T-cell (primary cell): ENCODE results near the gene SUGCT. TPM values are rescaled to one million over a fixed set of nuclear protein-coding genes. Genes with fewer than 3 reads are reported as not detected.

ENCODE experiments used
- ATAC-seq, 4 experiments: fragments of 200-7000 bp in 3 of 4; fragments of 150-1000 bp in 1 of 4; cut with Tn5 transposase; replicated peaks in 1 of 4; 1 replicate in 3 of 4; 2 replicates in 1 of 4; pipeline ENCODE4 v1.10.0; 2021; ENCODE audit warnings: moderate library complexity in 3 of 4, mild to moderate bottlenecking in 2 of 4, moderate number of reproducible peaks in 1 of 4
- CTCF ChIA-PET, 2 donors: fragments of 300-600 bp; sonication (Branson Sonifier 250); formaldehyde crosslinking; loops; one replicate each; lab custom pipeline; 2022; ENCODE audit warnings: antibody characterized with exemption in 2 of 2; lab: Charles Lee
- POLR2A ChIA-PET, 2 donors: fragments of 300-600 bp; sonication (Branson Sonifier 250); formaldehyde crosslinking; loops; one replicate each; lab custom pipeline; 2022; ENCODE audit warnings: antibody characterized with exemption in 2 of 2; lab: Charles Lee
- DNase-seq, 35 experiments: peaks; one replicate each; pipeline versions ENCODE4 v3.0.0 to v3.0.0-alpha.2; 2013 to 2023
- H3K27ac ChIP-seq: one replicate; pipeline ENCODE4 v1.5.1; 2013; ENCODE audit warnings: low read length
- H3K27me3 ChIP-seq, 2 experiments: replicated peaks in 1 of 2; 1 replicate in 1 of 2; 2 replicates in 1 of 2; pipeline versions ENCODE4 v1.6.1 to v1.7.0; 2013; ENCODE audit warnings: low read length in 1 of 2, mixed read lengths in 1 of 2; ENCODE audit not compliant: control insufficient read depth in 2 of 2, insufficient read depth in 2 of 2; ENCODE audit errors: extremely low read depth in 1 of 2
- H3K36me3 ChIP-seq, 2 donors: 1 replicate in 1 of 2; 2 replicates in 1 of 2; pipeline versions ENCODE4 v1.6.1 to v1.7.0; 2013; ENCODE audit warnings: low read length in 1 of 2; ENCODE audit not compliant: control insufficient read depth in 2 of 2, insufficient read depth in 1 of 2; ENCODE audit errors: extremely low read depth in 1 of 2
- H3K4me1 ChIP-seq, 2 experiments: 1 replicate in 1 of 2; 2 replicates in 1 of 2; pipeline versions ENCODE4 v1.6.1 to v1.7.0; 2013; ENCODE audit warnings: low read length in 2 of 2, mixed read lengths in 1 of 2; ENCODE audit not compliant: insufficient read depth in 2 of 2, control insufficient read depth in 1 of 2; ENCODE audit errors: extremely low read depth in 1 of 2
- H3K4me3 ChIP-seq, 2 donors: 1 replicate in 1 of 2; 2 replicates in 1 of 2; pipeline versions ENCODE4 v1.5.1 to v1.7.0; 2013; ENCODE audit warnings: mild to moderate bottlenecking in 2 of 2, low read length in 1 of 2, moderate library complexity in 1 of 2; ENCODE audit not compliant: control insufficient read depth in 1 of 2; ENCODE audit errors: extremely low read depth in 1 of 2
- H3K9me3 ChIP-seq: 2 replicates; pipeline ENCODE4 v1.7.0; 2013
- H3K27ac Mint-ChIP-seq, 2 donors: one replicate each; pipeline ENCODE4 v1.8.0; 2020 to 2021; ENCODE audit warnings: mild to moderate bottlenecking in 2 of 2, mixed read lengths in 2 of 2
- H3K27me3 Mint-ChIP-seq, 2 donors: one replicate each; pipeline ENCODE4 v1.8.0; 2021 to 2022; ENCODE audit warnings: mixed read lengths in 2 of 2
- H3K36me3 Mint-ChIP-seq: one replicate; pipeline ENCODE4 v1.8.0; 2021; ENCODE audit warnings: mixed read lengths
- H3K4me1 Mint-ChIP-seq, 3 donors: one replicate each; pipeline ENCODE4 v1.8.0; 2020 to 2022; ENCODE audit warnings: mixed read lengths in 3 of 3, mild to moderate bottlenecking in 1 of 3
- H3K4me3 Mint-ChIP-seq, 3 donors: one replicate each; pipeline ENCODE4 v1.8.0; 2020 to 2022; ENCODE audit warnings: mild to moderate bottlenecking in 3 of 3, mixed read lengths in 3 of 3, moderate library complexity in 3 of 3
- H3K9me3 Mint-ChIP-seq, 3 donors: one replicate each; pipeline ENCODE4 v1.8.0; 2020 to 2022; ENCODE audit warnings: mixed read lengths in 3 of 3
- WGBS: methylation state at CpG from one replicate; pipeline ENCODE4 v1.1.5; 2013; ENCODE audit warnings: missing lambda C conversion rate; ENCODE audit not compliant: insufficient coverage; 5-methylcytosine and 5-hydroxymethylcytosine counted together
- total RNA-seq, 35 experiments: library from RNA in 6 of 35; stranded (reverse) in 6 of 35; fragments of 120-200 nt in 1 of 35; gene quantifications; one replicate each; pipeline versions ENCODE4 v1.2.1 to v1.2.4 and lab custom pipeline; 2013 to 2026

SUGCT gene
- total RNA-seq, 5 donors from 2014 or later (not counting 1 experiment from before 2014, with no cell fraction given) = 1.3 to 3.1 (median 2.3) TPM

DNA sequence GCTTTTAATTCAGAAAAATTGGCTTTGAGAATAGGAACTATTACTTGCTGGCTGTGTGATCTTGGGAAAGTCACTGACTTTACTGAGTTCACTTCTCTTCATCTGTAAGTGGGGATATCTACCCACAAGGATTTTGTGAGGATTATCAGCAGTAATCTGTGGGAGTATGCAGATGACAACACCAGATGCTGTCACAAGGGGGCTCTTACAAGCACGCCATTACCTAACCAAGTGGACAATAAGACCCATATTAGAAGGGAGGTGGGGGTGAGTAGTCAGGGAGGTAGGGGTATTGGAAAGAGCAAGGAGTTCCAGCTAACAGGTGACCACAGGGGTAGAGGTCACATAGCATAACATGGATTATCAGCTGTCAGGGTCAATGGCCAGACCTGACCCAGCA is 569.4 kb downstream of the SUGCT start:
- no peak overlapping the region for H3K4me3 ChIP-seq
- H3K9me3 ChIP-seq = no peaks in the 10 kb centered on the region
- Mint-ChIP-seq H3K9me3 (no peaks in the 10 kb centered on the region), H3K36me3 (no peaks in the 10 kb centered on the region), H3K4me3 (no peak overlapping the region), H3K27me3 (no peaks in the 10 kb centered on the region), H3K4me1 (peaks cover 12 to 15% (median 12%) of the 10 kb centered on the region in 3 donors), H3K27ac (no peak overlapping the region)
- WGBS = no CpG with 5 or more reads among the region's 1 CpG
- no peak overlapping the region for H3K27ac ChIP-seq
- CTCF ChIA-PET = no interaction called here
- no peaks in the 10 kb centered on the region for H3K27me3 ChIP-seq
- H3K4me1 ChIP-seq = peaks cover 0 to 5% of the 10 kb centered on the region in 2 experiments
- H3K36me3 ChIP-seq = no peaks in the 10 kb centered on the region
- POLR2A ChIA-PET = no interaction called here
- ATAC-seq = no peak
- DNase-seq = no peak

GRCh38 chr7:40706829-40707228 is 572.0 kb downstream of the SUGCT start:
- WGBS = no CpG with 5 or more reads among the region's 3 CpGs
- H3K36me3 ChIP-seq = no peaks in the 10 kb centered on the region
- no peaks in the 10 kb centered on the region for H3K36me3 Mint-ChIP-seq
- ChIA-PET POLR2A (no interaction called here), CTCF (no interaction called here)
- H3K27ac ChIP-seq = no peak overlapping the region
- no peak overlapping the region for H3K4me3 ChIP-seq
- H3K9me3 ChIP-seq = no peaks in the 10 kb centered on the region
- no peak overlapping the region for H3K27ac Mint-ChIP-seq
- H3K4me1 Mint-ChIP-seq = no peaks in the 10 kb centered on the region
- no peaks in the 10 kb centered on the region for H3K4me1 ChIP-seq
- no peak for DNase-seq
- H3K4me3 Mint-ChIP-seq = no peak overlapping the region
- H3K27me3 Mint-ChIP-seq = no peaks in the 10 kb centered on the region
- no peaks in the 10 kb centered on the region for H3K27me3 ChIP-seq
- ATAC-seq = no peak
- no peaks in the 10 kb centered on the region for H3K9me3 Mint-ChIP-seq

DNA sequence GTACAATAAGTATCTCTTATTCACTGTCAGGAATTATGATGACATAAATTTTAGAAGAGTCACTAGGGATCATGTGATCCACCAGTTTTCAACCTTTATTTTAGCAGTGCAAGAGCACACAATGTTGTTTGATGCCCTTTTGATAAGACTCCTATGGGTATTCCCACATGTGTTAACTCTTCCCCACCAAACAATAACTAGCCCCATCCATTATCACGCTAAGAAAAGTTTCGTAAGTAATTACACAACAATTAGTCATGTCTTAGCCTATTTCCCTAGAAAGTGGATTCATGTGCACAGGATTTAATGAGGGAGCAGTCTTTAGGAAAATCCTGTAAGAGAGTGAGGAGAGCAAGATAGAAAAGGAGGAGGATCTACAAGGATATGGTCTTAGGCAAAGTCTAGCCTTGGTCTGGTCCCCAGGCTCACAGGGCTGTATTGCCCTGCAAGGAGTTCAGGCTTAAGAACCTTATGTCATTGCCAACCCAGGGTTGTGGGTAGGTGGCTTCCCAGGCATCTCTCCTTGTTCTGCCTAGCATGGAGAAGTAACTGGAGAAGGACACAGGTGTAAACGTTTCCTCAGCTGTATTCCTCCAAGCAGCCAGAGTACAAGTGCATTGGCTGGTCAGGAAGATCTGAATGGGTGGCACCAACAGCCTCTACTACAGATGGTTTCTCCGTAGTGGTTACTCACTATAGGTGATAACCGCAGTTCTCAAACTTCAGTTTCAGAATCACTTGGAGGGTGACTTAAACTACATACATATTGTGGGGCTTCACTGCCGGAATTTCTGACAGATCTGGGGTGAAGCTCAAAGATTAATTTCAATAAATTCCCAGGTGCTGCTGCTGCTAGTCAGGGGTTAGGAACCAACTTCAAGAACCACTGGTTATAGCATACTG is 574.5 kb downstream of the SUGCT start:
- 69% methylated on average over 2 of the region's 6 CpGs for WGBS
- POLR2A ChIA-PET = no interaction called here
- Mint-ChIP-seq H3K4me1 (no peaks in the 10 kb centered on the region), H3K9me3 (no peaks in the 10 kb centered on the region), H3K27me3 (no peaks in the 10 kb centered on the region), H3K4me3 (no peak overlapping the region), H3K36me3 (no peaks in the 10 kb centered on the region), H3K27ac (no peak overlapping the region)
- Histone ChIP-seq H3K27ac (no peak overlapping the region), H3K4me3 (no peak overlapping the region), H3K36me3 (no peaks in the 10 kb centered on the region), H3K27me3 (no peaks in the 10 kb centered on the region), H3K9me3 (no peaks in the 10 kb centered on the region), H3K4me1 (no peaks in the 10 kb centered on the region)
- no peak for ATAC-seq
- no peak for DNase-seq
- CTCF ChIA-PET = no interaction called here

DNA sequence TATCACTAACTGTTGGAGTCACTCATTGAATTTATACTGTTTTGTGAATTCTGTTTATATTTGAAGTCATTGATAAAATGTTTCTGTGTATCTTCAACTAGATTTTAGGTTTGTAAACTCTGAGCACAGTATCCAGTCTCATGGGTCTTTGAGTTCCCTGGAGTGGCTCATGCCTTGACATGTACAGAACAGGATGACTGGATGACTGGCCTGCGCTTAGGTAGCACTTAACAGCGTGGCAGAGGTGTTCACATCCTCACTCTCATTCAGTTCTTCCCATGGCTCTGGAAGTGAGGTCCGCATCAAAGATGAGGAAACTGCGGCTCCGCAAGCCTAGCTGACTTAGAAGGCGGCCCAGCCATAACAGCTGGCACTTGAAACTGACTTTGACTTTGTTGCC is 576.9 kb downstream of the SUGCT start:
- POLR2A ChIA-PET = no interaction called here
- Mint-ChIP-seq H3K4me3 (no peak overlapping the region), H3K36me3 (no peaks in the 10 kb centered on the region), H3K4me1 (no peaks in the 10 kb centered on the region), H3K27ac (no peak overlapping the region), H3K27me3 (no peaks in the 10 kb centered on the region), H3K9me3 (no peaks in the 10 kb centered on the region)
- no peaks in the 10 kb centered on the region for H3K36me3 ChIP-seq
- DNase-seq (no peak), ATAC-seq (no peak)
- WGBS = 100% methylated on average over 1 of the region's 6 CpGs
- no peak overlapping the region for H3K4me3 ChIP-seq
- CTCF ChIA-PET = no interaction called here
- H3K27me3 ChIP-seq = no peaks in the 10 kb centered on the region
- no peaks in the 10 kb centered on the region for H3K9me3 ChIP-seq
- no peak overlapping the region for H3K27ac ChIP-seq
- H3K4me1 ChIP-seq = no peaks in the 10 kb centered on the region

GRCh38 chr7:40714363-40715052 is 579.7 kb downstream of the SUGCT start:
- H3K36me3 ChIP-seq = no peaks in the 10 kb centered on the region
- H3K27me3 ChIP-seq = no peaks in the 10 kb centered on the region
- no peaks in the 10 kb centered on the region for H3K9me3 ChIP-seq
- no CpG with 5 or more reads among the region's 2 CpGs for WGBS
- Mint-ChIP-seq H3K36me3 (no peaks in the 10 kb centered on the region), H3K9me3 (no peaks in the 10 kb centered on the region), H3K4me1 (no peaks in the 10 kb centered on the region), H3K27ac (no peak overlapping the region), H3K4me3 (no peak overlapping the region), H3K27me3 (no peaks in the 10 kb centered on the region)
- ChIA-PET POLR2A (no interaction called here), CTCF (no interaction called here)
- no peak for DNase-seq
- no peaks in the 10 kb centered on the region for H3K4me1 ChIP-seq
- ATAC-seq = no peak
- H3K4me3 ChIP-seq = no peak overlapping the region
- no peak overlapping the region for H3K27ac ChIP-seq

GRCh38 chr7:40715053-40715430 is 580.2 kb downstream of the SUGCT start:
- DNase-seq (no peak), ATAC-seq (no peak)
- no peaks in the 10 kb centered on the region for H3K9me3 ChIP-seq
- ChIA-PET POLR2A (no interaction called here), CTCF (no interaction called here)
- no peaks in the 10 kb centered on the region for H3K27me3 ChIP-seq
- H3K27ac ChIP-seq = no peak overlapping the region
- no peak overlapping the region for H3K4me3 ChIP-seq
- Mint-ChIP-seq H3K27me3 (no peaks in the 10 kb centered on the region), H3K4me3 (no peak overlapping the region), H3K27ac (no peak overlapping the region), H3K4me1 (no peaks in the 10 kb centered on the region), H3K9me3 (no peaks in the 10 kb centered on the region), H3K36me3 (no peaks in the 10 kb centered on the region)
- no peaks in the 10 kb centered on the region for H3K36me3 ChIP-seq
- 14% methylated on average over 1 of the region's 3 CpGs for whole genome bisulfite sequencing
- H3K4me1 ChIP-seq = no peaks in the 10 kb centered on the region
